HEK293 (cell line): ENCODE measurements around the gene IL2RA.

Source experiments
- CTCF ChIP-seq: fragments of 450-650 bp; formaldehyde crosslinking; IDR thresholded peaks from 2 replicates; pipeline ENCODE4 v1.5.1; 2016; ENCODE audit warnings: missing biosample characterization, missing genetic modification characterization
- HOXA7 ChIP-seq: sonication (generic); formaldehyde crosslinking; IDR thresholded peaks from 2 replicates; pipeline ENCODE4 v1.8.1; 2022; ENCODE audit warnings: missing genetic modification reagents, borderline replicate concordance
- ZBTB7A ChIP-seq: fragments of 450-650 bp; formaldehyde crosslinking; IDR thresholded peaks from 2 replicates; pipeline ENCODE4 v1.5.1; 2016; ENCODE audit warnings: low read depth, missing biosample characterization, missing genetic modification characterization
- ZNF138 ChIP-seq: fragments of 450-650 bp; formaldehyde crosslinking; IDR thresholded peaks from 2 replicates; pipeline ENCODE4 v1.5.1; 2016; ENCODE audit warnings: missing biosample characterization, missing genetic modification characterization, borderline replicate concordance
- ZNF354C ChIP-seq: fragments of 450-650 bp; formaldehyde crosslinking; IDR thresholded peaks from 2 replicates; pipeline ENCODE4 v1.5.1; 2016; ENCODE audit warnings: missing biosample characterization, missing genetic modification characterization, low read depth, borderline replicate concordance
- ZNF514 ChIP-seq: fragments of 450-650 bp; formaldehyde crosslinking; IDR thresholded peaks from 2 replicates; pipeline ENCODE4 v1.5.1; 2016; ENCODE audit warnings: missing biosample characterization, missing genetic modification characterization
- ZNF777 ChIP-seq: fragments of 450-650 bp; formaldehyde crosslinking; IDR thresholded peaks from 2 replicates; pipeline ENCODE4 v1.5.1; 2017; ENCODE audit warnings: missing biosample characterization, missing genetic modification characterization, borderline replicate concordance

GRCh38 chr10:6056411-6057135, 5.6 kb downstream of the IL2RA start:
- no peak for TF ChIP-seq HOXA7 (CRISPR knock-in tag)
- TF ChIP-seq ZNF777 (tag by site-specific recombination): no peak
- no peak for TF ChIP-seq ZNF354C (tag by site-specific recombination)
- no peak for TF ChIP-seq CTCF
- TF ChIP-seq ZNF514 (tag by site-specific recombination): no peak
- no peak for TF ChIP-seq ZNF138 (tag by site-specific recombination)
- TF ChIP-seq ZBTB7A (tag by site-specific recombination): no peak
